GM21717 (cell line): Measurements from ENCODE around the gene NEUROD4.

ENCODE experiments used
- ATAC-seq: cut with Tn5 transposase; IDR thresholded peaks from one replicate; pipeline ENCODE4 v1.9.1; 2021; ENCODE audit warnings: mild to moderate bottlenecking, moderate library complexity; ENCODE audit not compliant: unreplicated experiment

Gene NEUROD4

GRCh38 chr12:54997929-54998522 lies 21.7 kb upstream of the NEUROD4 start:
- no peak for ATAC-seq

DNA sequence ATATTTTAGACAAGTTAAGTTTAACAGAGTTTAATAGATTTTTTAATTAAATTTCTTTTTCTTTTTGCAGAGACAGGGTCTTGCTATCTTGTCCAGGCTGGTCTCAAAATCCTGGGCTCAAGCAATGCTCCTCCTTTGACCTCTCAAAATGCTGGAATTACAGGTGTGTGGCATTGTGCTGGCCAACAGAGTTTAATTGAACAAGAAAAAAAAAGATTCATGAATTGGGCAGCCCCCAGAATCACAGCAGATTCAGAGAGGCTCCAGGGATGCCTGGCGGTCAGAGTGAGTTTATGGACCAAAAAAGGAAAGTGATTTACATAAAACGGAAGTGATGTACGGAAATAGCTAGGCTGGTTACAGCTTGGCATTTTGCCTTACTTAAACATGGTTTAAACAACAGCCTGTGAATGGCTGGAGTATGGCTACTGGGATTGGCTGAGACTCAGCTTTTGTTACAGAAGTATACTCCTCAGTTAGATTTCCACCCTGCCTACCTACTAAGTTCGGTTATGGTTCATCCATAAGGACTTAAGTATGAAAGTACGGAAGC lies 20.7 kb upstream of the NEUROD4 start:
- ATAC-seq: no peak

- ATAC-seq: no peak
These were observed 18.4 kb upstream of the NEUROD4 start for GRCh38 chr12:55001198-55001868.

DNA sequence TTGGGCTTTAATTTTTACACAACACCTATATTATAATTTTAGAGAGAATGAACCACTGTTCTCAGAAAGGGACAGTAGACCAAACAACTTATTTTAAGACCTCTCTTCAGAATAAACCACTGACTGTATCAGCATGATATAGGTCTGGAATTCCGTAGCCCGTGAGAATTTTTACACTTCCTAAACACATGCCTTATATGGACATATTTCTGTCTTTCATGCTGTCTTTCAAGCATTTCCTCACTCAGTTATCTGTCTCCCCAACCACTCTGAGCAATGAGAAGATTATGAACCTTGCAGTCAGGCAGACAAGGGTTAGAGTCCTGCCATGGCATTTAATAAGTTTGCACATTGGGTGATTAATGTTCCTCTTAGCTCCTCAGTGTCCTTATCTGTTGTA lies 17.4 kb upstream of the NEUROD4 start:
- ATAC-seq: no peak

GRCh38 chr12:55008944-55009585 lies 10.7 kb upstream of the NEUROD4 start:
- ATAC-seq: no peak

DNA sequence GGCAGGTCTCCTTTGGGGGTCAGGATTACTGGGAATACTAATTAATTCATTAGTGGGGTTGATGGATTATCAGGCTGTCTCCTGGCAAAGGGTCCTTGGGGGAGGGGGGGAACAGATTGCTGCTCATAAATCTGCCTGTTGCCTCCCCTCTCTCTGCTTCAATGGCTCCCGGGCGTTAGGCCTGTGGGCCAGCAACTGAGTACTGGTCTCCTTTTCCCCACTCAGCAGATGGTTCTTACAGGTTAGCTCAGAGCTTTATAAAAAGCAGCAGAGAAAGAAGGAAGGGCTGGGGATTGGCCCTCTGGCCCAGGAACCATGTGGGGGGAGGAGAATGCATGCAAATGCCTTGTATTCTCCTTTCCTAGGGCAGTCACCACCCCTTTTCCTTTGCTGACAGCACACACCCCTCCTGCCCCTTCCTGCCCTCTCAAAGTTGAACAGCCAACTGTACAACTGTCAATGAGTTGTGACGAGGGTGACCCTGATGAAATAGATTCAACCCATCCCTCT lies 2.3 kb upstream of the NEUROD4 start:
- ATAC-seq: no peak

- no peak for ATAC-seq
These were observed 4.8 kb downstream of the NEUROD4 start for GRCh38 chr12:55024575-55024974.

DNA sequence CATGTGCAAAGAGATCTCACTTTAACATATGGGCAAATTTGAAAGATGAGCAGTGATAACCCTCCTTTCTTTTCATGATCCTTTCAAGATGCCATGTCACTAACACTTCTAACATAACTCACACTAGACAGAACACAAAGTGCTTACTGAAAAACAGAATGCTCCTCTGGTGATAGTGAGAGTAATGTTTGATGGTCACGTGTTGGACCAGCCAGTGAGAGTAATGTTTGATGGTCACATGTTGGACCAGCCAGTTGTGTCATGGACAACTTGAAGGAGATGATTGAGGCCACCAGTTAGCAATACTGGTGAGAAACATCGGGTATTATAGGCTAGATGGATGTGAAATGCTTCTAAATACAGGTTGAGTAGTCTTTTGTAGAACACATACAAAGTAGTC lies 5.7 kb downstream of the NEUROD4 start:
- ATAC-seq: no peak

DNA sequence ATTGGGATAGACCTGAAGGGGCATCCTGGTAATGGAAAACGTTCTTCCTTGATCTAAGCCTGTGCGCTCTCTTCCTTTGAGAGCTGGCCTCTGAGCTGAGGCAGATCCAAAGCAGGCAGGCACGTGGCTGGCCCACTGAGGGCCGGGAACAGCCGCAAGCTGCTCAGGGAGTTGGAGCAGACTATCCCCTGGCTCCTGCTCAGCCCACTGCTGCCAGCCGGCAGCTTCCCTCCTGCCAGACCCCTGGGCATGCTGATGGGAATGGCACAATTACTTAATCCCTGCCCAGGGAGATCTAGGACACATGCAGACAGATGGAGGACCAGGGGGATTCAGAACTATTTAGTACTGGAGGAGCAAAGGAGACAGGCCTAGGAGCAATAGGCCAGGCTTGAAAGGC lies 14.4 kb downstream of the NEUROD4 start:
- ATAC-seq: no peak

GRCh38 chr12:55036326-55037115 lies 16.7 kb downstream of the NEUROD4 start:
- ATAC-seq: no peak

- no peak for ATAC-seq
These were observed 17.7 kb downstream of the NEUROD4 start for GRCh38 chr12:55037351-55037987.

- no peak for ATAC-seq
These were observed 19.9 kb downstream of the NEUROD4 start for GRCh38 chr12:55039395-55040354.

DNA sequence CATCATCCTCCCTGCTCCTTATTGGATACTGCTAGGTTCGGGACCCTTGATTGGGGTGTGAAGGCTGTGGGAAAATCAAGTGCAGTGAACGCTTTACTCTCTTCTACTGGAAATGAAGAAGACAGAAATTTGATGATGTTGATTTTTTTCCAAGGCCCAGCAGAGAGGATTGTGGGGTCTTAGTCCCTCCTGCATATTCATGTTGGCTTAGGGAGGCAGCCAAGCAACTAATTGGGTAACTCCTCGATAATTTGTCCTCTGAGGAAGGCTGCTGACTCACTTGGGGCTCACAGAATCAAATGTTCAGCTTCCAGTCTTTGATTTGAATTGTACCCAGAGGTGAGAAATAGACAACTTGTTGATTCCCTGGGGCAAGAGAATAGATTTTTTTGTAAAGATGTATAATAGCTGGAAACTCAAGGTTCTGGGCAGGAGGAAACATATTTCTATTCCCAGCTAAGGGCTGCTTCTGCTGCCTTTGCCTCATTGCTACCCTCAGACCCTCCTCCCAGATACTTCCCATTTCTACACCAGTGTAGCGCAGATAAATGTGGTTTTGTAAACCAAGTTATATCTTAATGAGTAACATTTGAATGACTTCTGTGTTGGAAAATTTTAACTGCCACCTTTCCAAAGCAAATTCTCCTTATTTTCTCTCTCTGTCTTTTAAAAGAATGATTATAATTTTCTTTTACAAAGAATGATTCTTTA lies 21.7 kb downstream of the NEUROD4 start:
- ATAC-seq: no peak

GRCh38 chr12:55043542-55043941 lies 23.8 kb downstream of the NEUROD4 start:
- ATAC-seq: no peak

GRCh38 chr12:55044135-55044534 lies 24.4 kb downstream of the NEUROD4 start:
- ATAC-seq: no peak

GRCh38 chr12:55049676-55050075 lies 29.9 kb downstream of the NEUROD4 start:
- no peak for ATAC-seq

DNA sequence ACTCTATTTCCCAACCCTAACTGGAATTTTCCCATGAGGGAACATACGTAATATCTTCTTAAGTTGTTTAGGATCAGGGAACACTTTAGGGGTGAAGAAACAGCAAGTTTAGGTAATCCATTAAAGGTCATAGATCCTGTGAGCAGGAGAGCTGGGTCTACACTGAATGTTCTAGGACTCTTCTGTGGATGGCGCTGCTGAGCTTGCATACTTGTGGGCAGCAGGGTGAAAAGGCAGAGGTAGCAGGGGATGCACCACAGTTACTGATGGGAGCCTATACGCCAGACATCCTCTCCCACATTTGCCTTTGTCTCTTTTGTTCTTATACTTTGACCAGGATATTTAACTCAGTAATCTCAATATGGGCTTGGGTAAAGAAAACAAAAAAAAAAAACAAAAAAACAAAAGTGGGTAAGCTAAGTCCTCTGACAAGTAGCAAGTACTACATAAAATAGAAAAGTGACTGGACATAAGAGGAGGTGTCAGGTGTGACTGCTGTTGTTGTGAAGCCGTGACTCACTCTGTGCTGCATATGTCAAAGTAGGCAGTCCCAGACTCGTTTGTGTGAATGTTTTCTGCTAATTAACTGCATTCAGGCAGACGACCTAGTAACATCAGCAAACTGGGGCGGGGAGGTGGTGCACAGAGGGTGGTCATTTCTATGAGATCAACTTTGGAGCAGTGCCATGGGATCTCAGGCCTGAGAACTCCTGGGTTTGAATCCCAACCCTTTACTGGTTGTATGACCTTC lies 31.6 kb downstream of the NEUROD4 start:
- ATAC-seq: no peak

DNA sequence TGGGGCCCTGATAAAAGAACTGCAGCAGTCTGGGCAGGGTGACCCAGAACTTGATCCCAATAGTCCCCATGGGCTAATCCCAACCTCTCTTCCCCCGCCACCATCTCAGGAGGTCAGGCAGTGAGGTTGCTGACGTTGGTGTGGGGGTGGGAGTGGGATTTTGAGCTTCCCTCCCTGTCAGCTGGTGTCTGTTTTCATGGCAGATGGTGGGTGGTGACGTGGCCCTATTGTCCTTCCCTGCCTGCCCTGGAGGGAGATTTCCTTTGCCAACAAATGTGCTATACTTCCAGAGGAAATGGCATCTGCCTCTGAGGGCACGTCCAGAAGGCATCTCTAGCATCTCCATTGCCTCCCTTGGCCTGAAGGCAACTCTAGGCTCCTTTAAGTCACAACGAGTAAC lies 37.7 kb downstream of the NEUROD4 start:
- no peak for ATAC-seq
